PC-9 (cell line): Measurements from ENCODE around the gene CMC1. TPM values are rescaled to one million over a fixed set of nuclear protein-coding genes. Genes with fewer than 3 reads are reported as not detected.

Experiments used
- BruUV-seq: library from RNA; stranded (reverse); fragments of 400-500 nt; replicated peaks from 2 replicates; lab custom pipeline; 2021; lab: Mats Ljungman, UMichigan
- CTCF ChIA-PET: fragments of 300-600 bp; sonication (Branson Sonifier 250); formaldehyde crosslinking; loops from one replicate; lab custom pipeline; 2022; ENCODE audit warnings: antibody characterized with exemption; lab: Charles Lee
- POLR2A ChIA-PET: fragments of 300-600 bp; sonication (Branson Sonifier 250); formaldehyde crosslinking; loops from one replicate; lab custom pipeline; 2022; ENCODE audit warnings: antibody characterized with exemption; ENCODE audit not compliant: unreplicated experiment; lab: Charles Lee
- DNase-seq, 2 experiments: peaks; one replicate each; pipeline versions ENCODE4 v3.0.0 to v3.0.0-alpha.2; 2015 to 2022; ENCODE audit warnings: mixed read lengths in 1 of 2
- H2AFZ ChIP-seq: fragments of 200-600 bp; sonication (generic); 2 replicates; pipeline ENCODE4 v1.8.1; 2017; ENCODE audit warnings: antibody characterized with exemption
- H3F3A ChIP-seq: fragments of 200-600 bp; sonication (generic); 2 replicates; pipeline ENCODE4 v1.8.1; 2017; ENCODE audit warnings: antibody characterized with exemption, mild to moderate bottlenecking, low read depth; ENCODE audit not compliant: insufficient read depth
- H3K27ac ChIP-seq: fragments of 200-600 bp; sonication (generic); 2 replicates; pipeline ENCODE4 v1.6.1; 2016; ENCODE audit warnings: mixed run types
- H3K27me3 ChIP-seq: fragments of 200-600 bp; sonication (generic); 2 replicates; pipeline ENCODE4 v1.6.1; 2016; ENCODE audit warnings: low read depth, mixed run types; ENCODE audit not compliant: insufficient read depth
- H3K36me3 ChIP-seq: fragments of 200-600 bp; sonication (generic); 2 replicates; pipeline ENCODE4 v1.6.1; 2016; ENCODE audit warnings: low read depth, mixed run types
- H3K4me1 ChIP-seq: fragments of 200-600 bp; sonication (generic); replicated peaks from 2 replicates; pipeline ENCODE4 v1.6.1; 2016; ENCODE audit warnings: mixed run types; ENCODE audit not compliant: insufficient read depth
- H3K4me2 ChIP-seq: fragments of 200-600 bp; sonication (generic); 2 replicates; pipeline ENCODE4 v1.6.1; 2017; ENCODE audit warnings: mixed run types
- H3K4me3 ChIP-seq: fragments of 200-600 bp; sonication (generic); 2 replicates; pipeline ENCODE4 v1.6.1; 2016; ENCODE audit warnings: mixed run types
- H3K79me2 ChIP-seq: fragments of 200-600 bp; sonication (generic); 2 replicates; pipeline ENCODE4 v1.6.1; 2017; ENCODE audit warnings: low read depth, mixed run types
- H3K9me2 ChIP-seq: fragments of 200-600 bp; sonication (generic); 2 replicates; pipeline ENCODE4 v1.8.1; 2017; ENCODE audit warnings: mild to moderate bottlenecking; ENCODE audit not compliant: insufficient read depth
- H3K9me3 ChIP-seq: fragments of 200-600 bp; sonication (generic); 2 replicates; pipeline ENCODE4 v1.8.1; 2016; ENCODE audit warnings: low read depth; ENCODE audit not compliant: insufficient read depth
- H4K20me1 ChIP-seq: fragments of 200-600 bp; sonication (generic); 2 replicates; pipeline ENCODE4 v1.8.1; 2017; ENCODE audit not compliant: insufficient read depth
- CTCF ChIP-seq: fragments of 200-600 bp; sonication (generic); conservative IDR thresholded peaks from 2 replicates; pipeline ENCODE4 v1.6.1; 2017; ENCODE audit warnings: mixed run types, antibody characterized with exemption, mild to moderate bottlenecking, moderate library complexity
- EZH2 ChIP-seq: fragments of 200-600 bp; sonication (generic); IDR thresholded peaks from 2 replicates; pipeline ENCODE4 v1.8.0; 2017; ENCODE audit warnings: antibody characterized with exemption, low read depth
- intact Hi-C: fragments of 100-400 bp; cut with micrococcal nuclease; formaldehyde crosslinking; loops from one replicate; pipeline ENCODE4 v1.10.0; 2022; ENCODE audit not compliant: unreplicated experiment
- total RNA-seq: library from RNA; stranded (reverse); gene quantifications from 2 replicates; pipeline ENCODE4 v1.2.3, GENCODE V29; 2021

CMC1 gene
- total RNA-seq, 1 experiment from 2014 or later: 33.8 TPM

GRCh38 chr3:28240441-28240840 is 978 bp upstream of the CMC1 start:
- CTCF ChIA-PET: no interaction called here
- Histone ChIP-seq H3K4me3 (peak overlapping the region; percentile 80), H3K36me3 (no peaks in the 10 kb centered on the region), H3K27ac (no peak overlapping the region), H2AFZ (peak overlapping the region; percentile 93), H3K79me2 (peaks cover 34% of the 10 kb centered on the region), H3K27me3 (no peaks in the 10 kb centered on the region), H3K9me3 (no peaks in the 10 kb centered on the region), H3F3A (no peaks in the 10 kb centered on the region), H3K4me1 (peaks cover 16% of the 10 kb centered on the region; the same call in 1 of the 2 replicates), H3K9me2 (no peaks in the 10 kb centered on the region; the same call in 1 of the 2 replicates), H4K20me1 (no peaks in the 10 kb centered on the region), H3K4me2 (peak overlapping the region; percentile 84)
- no TSS peak for BruUV-seq
- no peak for DNase-seq
- intact Hi-C loops: loop anchor here (5.0 kb wide), 1 partner anchor 758 kb away; the partner anchor contains the start of gene SLC4A7
- POLR2A ChIA-PET: no interaction called here
- TF ChIP-seq CTCF: no peak
- TF ChIP-seq EZH2: no peak

DNA sequence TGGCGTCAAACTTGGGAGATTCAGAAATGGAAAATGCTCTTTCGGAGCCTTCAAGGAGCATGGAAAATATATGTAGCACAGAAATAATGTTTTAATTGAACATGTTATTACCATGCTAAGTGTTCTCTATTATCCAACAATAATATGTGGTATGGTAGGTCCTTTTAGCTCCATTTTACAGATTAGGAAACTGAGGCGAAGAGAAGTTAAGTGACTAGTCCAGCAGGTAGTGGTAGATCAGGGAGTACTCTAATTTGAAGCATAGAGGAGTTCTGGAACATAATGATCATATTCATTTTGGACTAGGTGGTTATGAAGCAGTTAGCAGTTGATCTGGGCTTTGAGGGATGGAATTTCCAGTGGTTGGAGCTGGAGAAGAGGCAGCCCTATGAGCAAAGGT is 1.1 kb downstream of the CMC1 start:
- POLR2A ChIA-PET: no interaction called here
- H3K4me2 ChIP-seq: peak overlapping the region; percentile 95
- DNase-seq: no peak
- H3K27me3 ChIP-seq: no peaks in the 10 kb centered on the region
- CTCF ChIA-PET: no interaction called here
- H3K4me1 ChIP-seq: peaks cover 16% of the 10 kb centered on the region; the same call in 1 of the 2 replicates
- no peaks in the 10 kb centered on the region for H3K36me3 ChIP-seq
- H3K27ac ChIP-seq: no peak overlapping the region
- BruUV-seq: no TSS peak
- peaks cover 4% of the 10 kb centered on the region for H4K20me1 ChIP-seq
- TF ChIP-seq EZH2 (no peak), CTCF (no peak)
- H3K9me2 ChIP-seq: no peaks in the 10 kb centered on the region
- H3K9me3 ChIP-seq: no peaks in the 10 kb centered on the region
- H3F3A ChIP-seq: no peaks in the 10 kb centered on the region
- intact Hi-C loops: loop anchor here (5.0 kb wide), 1 partner anchor 760 kb away; the partner anchor contains the start of gene SLC4A7
- H3K4me3 ChIP-seq: peak overlapping the region; percentile 80
- H3K79me2 ChIP-seq: peaks cover 55% of the 10 kb centered on the region
- H2AFZ ChIP-seq: peak overlapping the region; percentile 93

DNA sequence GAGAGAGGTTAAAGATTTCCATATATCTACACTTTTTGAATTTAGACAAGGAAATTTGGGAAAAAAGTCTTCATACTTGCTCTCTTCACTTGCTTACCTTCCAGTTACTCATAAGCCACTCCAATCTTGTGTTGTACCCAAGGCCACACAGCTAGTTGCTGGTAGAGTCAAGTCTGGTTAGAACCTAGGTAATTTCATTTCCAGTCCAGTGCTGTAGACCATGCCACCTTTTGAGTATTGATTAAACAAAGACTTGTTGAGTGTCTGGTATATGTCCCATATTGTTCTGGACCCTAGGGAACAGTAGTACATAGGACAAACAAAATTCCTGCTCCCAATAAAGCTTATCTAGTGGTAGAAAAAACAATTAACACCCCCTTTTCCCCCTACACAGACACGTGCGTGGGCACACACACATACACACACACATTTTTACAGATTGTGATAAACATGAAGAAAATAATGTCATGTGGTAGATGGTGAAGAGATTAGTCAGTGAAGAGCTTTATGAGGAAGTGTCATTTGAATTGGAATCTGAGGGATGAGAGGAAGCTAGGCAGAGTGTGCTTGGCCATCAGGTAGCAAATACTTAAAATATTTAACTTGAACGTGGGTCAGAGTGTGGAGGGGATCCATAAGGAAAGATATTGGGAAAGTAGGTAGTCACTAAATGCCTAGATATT is 2.1 kb downstream of the CMC1 start:
- Histone ChIP-seq H3K4me3 (no peak overlapping the region), H3F3A (no peaks in the 10 kb centered on the region), H3K27ac (no peak overlapping the region), H3K9me2 (no peaks in the 10 kb centered on the region), H3K27me3 (no peaks in the 10 kb centered on the region), H3K79me2 (peaks cover 65% of the 10 kb centered on the region), H4K20me1 (peaks cover 4% of the 10 kb centered on the region), H2AFZ (no peak overlapping the region), H3K4me2 (no peak overlapping the region), H3K9me3 (no peaks in the 10 kb centered on the region), H3K36me3 (no peaks in the 10 kb centered on the region), H3K4me1 (peaks cover 16% of the 10 kb centered on the region; the same call in 1 of the 2 replicates)
- no peak for TF ChIP-seq CTCF
- no peak for TF ChIP-seq EZH2
- BruUV-seq: no TSS peak
- ChIA-PET POLR2A (no interaction called here), CTCF (no interaction called here)
- intact Hi-C loops: loop anchor here (5.0 kb wide), 1 partner anchor 761 kb away; the partner anchor contains the start of gene SLC4A7
- no peak for DNase-seq
